Measurements from ENCODE around the gene HBG2. TPM values are rescaled to one million over a fixed set of nuclear protein-coding genes. Genes with fewer than 3 reads are reported as not detected.

The HBG2 gene
- total and polyA plus RNA-seq, 10 of the 15 experiments (the other 5 are each of a cell fraction or from before 2014, with no cell fraction given) = 1.1 to 8.3 (median 2.9) TPM; not detected in 5

GRCh38 chr11:5289696-5290095 lies 35.1 kb upstream of the HBG2 start:
- H3K4me3 ChIP-seq = no peak overlapping the region
- intact Hi-C loops (cut with micrococcal nuclease; ENCODE audit: unreplicated experiment) = loop anchor here (2.0 kb wide), 1 partner anchor 79 kb away; no protein-coding TSS in a partner anchor
- BruUV-seq (replicated peaks) = no TSS peak
- H2AFZ ChIP-seq (ENCODE audit: control insufficient read depth, low read depth, low read length) = no peak overlapping the region
- no peaks in the 10 kb centered on the region for H3K9me3 ChIP-seq (replicated peaks; ENCODE audit: control insufficient read depth, insufficient read depth, low read length)
- no peak overlapping the region for H3K27ac ChIP-seq (ENCODE audit: control insufficient read depth, insufficient read depth)
- ChIA-PET SMC1A (ENCODE audit: uncharacterized antibody, unreplicated experiment) (interaction anchor here (1.1 kb wide), 1 partner anchor 86 kb away, joined by 3 read pairs; no protein-coding TSS in a partner anchor), CTCF (interaction anchor here (0.9 to 2.8 kb wide), 4 partner anchors 9 to 165 kb away, joined by 3 to 10 read pairs (median 6); no protein-coding TSS in a partner anchor), RAD21 (ENCODE audit: unreplicated experiment) (interaction anchor here (0.6 kb wide), 1 partner anchor 54 kb away, joined by 4 read pairs; no protein-coding TSS in a partner anchor), POLR2A (interaction anchor here (1.6 kb wide), 1 partner anchor 11 kb away, joined by 4 read pairs; no protein-coding TSS in a partner anchor)
- no peaks in the 10 kb centered on the region for H3K27me3 ChIP-seq (replicated peaks in 1 of 2; ENCODE audit: control insufficient read depth in 2 of 2, insufficient read depth in 2 of 2, low read length in 1 of 2)
- no peak for ATAC-seq
- no peaks in the 10 kb centered on the region for H3K4me1 ChIP-seq (ENCODE audit: control insufficient read depth, insufficient read depth, low read length)
- H4K20me1 ChIP-seq (ENCODE audit: control insufficient read depth, insufficient read depth) = no peaks in the 10 kb centered on the region
- TF ChIP-seq STAT3 (IDR thresholded peaks at IDR 0.05; ENCODE audit: low read depth, low read length) = no peak
- TF ChIP-seq TAF1 (IDR thresholded peaks at IDR 0.05; ENCODE audit: borderline replicate concordance, low read depth, low read length) = no peak
- TF ChIP-seq YBX1 (IDR thresholded peaks at IDR 0.05) = no peak
- TF ChIP-seq HDAC2 (IDR thresholded peaks at IDR 0.05) = no peak
- no peak for TF ChIP-seq NFYA (IDR thresholded peaks at IDR 0.05; ENCODE audit: borderline replicate concordance, low read depth, low read length)
- TF ChIP-seq MEF2B (IDR thresholded peaks at IDR 0.05; ENCODE audit: partially characterized antibody, poor library complexity, severe bottlenecking) = no peak
- TF ChIP-seq ZNF622 (IDR thresholded peaks at IDR 0.05) = no peak
- TF ChIP-seq CUX1 (IDR thresholded peaks at IDR 0.05; ENCODE audit: insufficient replicate concordance, low read depth, low read length) = no peak
- TF ChIP-seq NFYB (IDR thresholded peaks at IDR 0.05; ENCODE audit: insufficient read depth, low read depth, low read length) = no peak
- H3K4me2 ChIP-seq (ENCODE audit: control insufficient read depth, insufficient read depth) = no peak overlapping the region
- no peak overlapping the region for H3K9ac ChIP-seq (ENCODE audit: control insufficient read depth, insufficient read depth, low read length)
- H3K36me3 ChIP-seq (ENCODE audit: control insufficient read depth in 2 of 2, insufficient read depth in 2 of 2, low read length in 1 of 2) = no peaks in the 10 kb centered on the region
- H3K79me2 ChIP-seq (ENCODE audit: control insufficient read depth, insufficient read depth, low read length) = no peaks in the 10 kb centered on the region
- in situ Hi-C loops (cut with MboI) = no loop called here
- no peak for DNase-seq (ENCODE audit: low read depth, low spot score)
- no peak for FAIRE-seq

Data from GM12878 (cell line).